GM21723 (cell line): ENCODE results near the gene SYNPO2L.

Experiments
- ATAC-seq: cut with Tn5 transposase; IDR thresholded peaks from one replicate; pipeline ENCODE4 v1.9.1; 2021; ENCODE audit warnings: mild to moderate bottlenecking, moderate library complexity; ENCODE audit not compliant: unreplicated experiment

SYNPO2L gene

DNA sequence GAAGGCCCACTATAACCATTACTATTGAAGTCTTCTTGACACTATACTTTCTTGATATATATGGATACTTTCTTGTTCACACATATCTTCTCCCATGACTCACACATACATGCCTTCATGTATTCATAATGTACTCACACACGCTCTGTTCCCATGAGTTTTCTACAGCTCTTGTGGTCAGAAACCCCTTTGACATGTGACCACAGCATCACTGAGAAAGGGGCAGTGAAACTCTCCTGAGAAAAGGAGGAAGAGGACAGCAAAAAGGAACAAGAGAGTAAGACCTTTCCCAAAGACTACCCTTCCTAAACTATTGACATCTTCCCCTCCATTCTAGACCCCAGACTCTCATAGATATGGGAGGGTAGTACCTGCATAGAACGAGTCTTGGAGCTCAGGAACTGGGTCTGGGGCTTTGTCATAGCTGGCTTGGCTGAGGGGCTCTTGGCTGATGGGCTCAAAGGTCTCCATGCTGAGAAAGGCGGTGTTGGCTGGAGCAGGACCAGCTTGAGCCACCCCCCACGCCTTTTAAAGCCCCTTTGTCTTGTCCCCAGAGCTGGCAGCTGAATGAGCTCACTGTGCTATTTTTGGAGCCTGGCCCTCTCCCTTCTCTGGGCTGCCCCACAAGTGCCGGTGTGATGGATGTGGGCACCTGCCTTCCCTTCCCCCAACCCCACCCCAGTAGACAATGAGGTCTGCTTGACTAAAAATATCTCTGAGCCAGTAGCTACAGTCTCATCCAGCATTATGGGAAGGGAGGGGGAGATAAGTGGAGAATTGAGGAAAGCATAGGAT is 5.1 kb downstream of the SYNPO2L start:
- ATAC-seq: no peak

DNA sequence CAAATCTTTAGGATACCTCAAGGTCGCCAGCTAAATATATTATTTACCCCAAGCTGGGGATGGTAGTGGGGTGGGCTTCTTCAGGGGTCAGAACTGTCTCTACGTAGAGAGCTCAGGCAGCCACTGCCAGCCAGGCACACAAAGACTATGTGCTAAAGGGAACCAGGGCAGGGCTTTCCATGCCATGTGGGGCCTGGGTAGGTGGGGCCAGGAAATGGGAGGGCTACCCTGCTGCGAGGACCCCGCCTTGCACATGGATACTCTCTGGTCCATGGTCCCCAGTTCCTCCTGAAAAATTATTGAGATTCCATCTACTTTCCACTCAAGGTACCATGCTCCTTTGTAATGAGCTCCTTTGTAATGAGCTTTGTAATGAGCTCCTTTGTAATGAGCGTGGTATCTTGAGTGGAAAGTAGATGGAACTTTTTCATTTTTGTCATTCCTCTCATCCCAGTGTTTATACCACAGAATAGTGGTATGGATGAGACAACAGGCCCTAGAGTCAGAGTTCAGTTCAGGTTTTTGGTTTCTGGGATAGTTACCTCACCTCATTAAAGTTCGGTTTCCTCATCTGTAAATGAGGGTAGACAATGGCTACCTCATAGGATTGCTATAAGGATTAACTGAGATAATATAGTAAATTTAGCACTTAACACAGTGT is 5.8 kb downstream of the SYNPO2L start:
- ATAC-seq: no peak

DNA sequence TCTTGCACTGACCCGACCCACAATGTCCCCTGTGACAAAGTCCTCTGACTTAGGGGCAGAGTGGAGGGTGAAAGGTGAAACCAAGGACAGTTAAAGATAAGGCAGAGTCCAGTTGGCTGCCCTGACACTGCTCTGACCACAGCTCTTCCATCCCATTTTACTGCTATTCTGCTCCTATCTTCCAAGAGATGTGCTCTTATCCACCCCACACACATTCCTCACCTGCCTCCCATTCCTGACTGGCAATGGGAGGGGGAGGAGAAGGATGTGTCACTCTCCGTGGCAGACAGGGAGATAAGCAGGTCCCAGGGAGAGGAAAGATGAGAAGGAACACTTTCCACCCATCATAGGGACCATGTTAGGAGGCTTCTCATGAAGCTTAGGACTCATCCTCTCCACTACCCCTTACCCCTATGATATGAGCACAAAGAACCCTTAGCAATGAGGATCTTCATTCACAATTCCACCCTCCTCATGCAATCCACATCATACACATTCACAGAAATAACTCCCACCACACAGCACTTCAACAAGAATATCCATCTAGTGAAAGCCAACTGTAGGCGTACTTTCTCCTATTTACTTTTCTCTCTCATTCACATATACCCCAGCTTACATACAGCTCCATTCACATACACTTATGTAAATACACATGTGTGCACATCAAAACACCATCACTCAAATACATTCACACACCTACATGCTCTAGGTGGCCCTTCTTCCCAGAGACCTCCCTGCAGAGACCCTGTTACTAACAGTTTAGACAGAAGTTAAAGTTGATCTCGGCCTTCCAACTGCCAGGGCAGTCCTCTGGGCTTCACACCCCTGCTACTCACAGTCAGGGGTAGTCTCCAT is 6.6 kb downstream of the SYNPO2L start:
- ATAC-seq: no peak

DNA sequence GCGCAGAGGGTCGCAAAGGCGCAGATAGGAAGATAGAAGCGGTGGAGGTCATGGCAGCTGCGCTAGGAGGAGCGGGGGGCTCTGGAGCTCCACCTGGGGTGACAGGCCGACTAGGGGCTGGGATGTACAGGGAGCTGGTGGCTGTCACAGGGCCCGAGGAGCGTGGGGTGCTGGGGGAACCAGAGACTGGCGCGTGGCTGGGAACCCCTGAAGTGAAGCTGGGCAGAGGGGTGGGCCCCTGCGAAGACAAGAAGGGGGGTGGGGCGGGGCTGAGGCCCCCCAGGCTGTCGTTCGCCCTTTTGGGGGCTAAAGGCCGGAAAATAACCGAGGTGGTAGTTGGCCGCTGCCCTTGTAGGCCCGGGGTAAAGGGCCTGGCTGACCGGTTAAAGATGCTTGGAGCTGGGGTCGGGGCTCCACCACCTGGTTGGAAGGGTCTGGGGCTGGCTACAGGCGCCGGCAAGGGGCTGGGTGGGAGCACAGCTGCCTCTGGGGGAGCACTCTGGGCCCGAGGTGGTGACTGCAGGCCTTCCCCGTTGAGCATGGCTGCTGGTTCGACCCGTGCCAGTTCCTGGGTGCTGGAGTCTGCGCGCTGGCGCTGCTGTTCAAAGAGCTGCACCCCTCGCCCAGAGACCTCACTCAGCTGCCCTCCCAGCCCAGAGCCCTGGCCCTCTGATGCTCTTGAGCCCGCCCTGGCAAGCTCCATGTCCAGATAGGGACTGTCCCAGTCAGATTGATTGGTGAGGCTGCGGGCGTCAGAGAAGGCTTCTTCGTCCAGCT is 7.8 kb downstream of the SYNPO2L start:
- ATAC-seq: no peak

DNA sequence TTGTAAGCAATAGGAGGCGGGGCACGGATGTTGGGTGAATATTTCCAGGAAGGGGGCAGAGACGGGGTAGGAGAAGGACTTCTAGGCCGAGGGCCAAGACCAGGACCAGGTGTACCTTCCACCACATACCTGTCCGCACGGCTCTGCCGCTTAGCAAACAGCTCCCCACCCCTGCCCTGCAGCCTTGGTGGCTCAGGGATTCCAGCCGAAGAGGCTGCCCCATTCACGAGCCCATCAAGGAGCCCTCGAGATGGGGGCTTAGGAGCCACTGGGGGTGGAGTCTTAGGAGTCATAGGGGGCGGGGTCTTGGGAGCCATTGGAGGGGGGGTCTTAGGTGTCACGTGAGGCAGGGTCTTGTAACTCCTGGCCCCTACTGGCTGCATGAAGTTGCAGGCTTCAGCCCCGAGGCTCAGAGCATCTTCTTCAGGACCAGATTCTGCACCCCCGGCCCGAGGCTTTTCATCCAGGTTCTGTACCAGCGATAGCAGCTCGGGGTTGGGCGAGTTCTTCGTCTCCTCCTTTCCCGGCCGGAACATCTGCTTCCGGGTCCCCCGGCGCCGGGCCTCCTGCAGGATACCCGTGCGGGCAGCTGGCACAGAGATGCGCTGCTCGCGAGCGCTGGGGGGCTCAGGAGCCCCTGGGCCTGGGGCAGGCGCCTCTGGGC is 8.5 kb downstream of the SYNPO2L start:
- ATAC-seq: no peak

DNA sequence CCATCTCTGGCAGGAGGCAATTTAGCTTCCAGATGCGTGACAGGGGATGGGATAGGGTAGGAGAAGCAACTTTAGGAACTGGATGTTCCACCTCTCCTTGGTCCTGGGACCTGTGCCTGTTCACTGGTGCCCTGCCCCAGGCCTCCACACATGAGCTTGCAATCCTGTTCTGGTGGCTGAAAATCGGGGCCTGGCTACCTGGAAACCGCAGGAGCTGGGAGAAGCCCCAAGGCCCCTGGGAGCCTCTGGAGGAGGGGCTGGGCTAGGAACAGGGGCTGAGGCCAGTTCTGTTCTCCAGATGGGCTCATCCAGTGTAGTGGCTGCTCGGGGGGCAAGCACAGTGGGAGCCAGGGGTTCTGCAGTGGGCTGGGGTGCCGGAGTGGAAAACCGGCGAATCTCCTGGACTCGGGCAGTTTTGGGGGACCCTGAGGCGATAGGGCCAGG is 9.2 kb downstream of the SYNPO2L start:
- no peak for ATAC-seq

DNA sequence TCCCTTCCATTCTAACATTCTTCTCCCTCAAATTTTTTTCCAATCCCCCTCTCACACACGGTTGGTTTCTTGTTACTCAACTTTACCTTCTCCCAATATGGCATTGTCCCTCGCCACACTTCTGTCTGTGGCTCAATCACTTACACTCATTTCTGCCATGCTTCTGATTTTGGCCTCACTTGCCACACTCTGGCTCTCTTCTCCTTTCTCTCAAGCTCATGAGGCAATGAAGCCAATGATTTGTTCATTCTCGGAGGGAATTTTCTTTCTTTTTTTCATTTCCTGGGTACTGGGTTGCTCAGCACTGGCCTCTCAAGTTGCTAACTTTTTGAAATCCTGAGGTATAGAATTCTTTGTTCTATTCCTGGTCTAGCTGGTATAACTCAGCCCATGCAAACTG is 10.6 kb downstream of the SYNPO2L start:
- no peak for ATAC-seq

DNA sequence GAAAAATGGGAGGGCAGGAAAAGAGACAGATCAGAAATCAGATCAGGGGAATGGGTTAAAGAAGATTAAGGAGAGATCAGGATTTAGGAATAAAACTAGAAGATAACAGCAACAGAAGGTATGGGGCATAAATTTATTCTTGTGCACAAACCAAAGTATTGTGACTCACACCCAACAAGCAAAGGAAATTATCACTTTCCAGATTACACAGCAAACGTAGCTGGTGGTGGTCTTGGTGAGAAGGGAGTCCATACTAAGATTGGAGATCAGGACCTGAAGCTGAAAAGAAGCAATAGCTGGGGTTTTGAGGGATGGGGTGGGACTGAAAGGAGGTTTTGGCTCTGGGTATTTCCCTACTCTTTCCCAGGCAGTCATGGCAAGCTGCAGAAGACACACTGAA is 11.1 kb downstream of the SYNPO2L start:
- no peak for ATAC-seq

DNA sequence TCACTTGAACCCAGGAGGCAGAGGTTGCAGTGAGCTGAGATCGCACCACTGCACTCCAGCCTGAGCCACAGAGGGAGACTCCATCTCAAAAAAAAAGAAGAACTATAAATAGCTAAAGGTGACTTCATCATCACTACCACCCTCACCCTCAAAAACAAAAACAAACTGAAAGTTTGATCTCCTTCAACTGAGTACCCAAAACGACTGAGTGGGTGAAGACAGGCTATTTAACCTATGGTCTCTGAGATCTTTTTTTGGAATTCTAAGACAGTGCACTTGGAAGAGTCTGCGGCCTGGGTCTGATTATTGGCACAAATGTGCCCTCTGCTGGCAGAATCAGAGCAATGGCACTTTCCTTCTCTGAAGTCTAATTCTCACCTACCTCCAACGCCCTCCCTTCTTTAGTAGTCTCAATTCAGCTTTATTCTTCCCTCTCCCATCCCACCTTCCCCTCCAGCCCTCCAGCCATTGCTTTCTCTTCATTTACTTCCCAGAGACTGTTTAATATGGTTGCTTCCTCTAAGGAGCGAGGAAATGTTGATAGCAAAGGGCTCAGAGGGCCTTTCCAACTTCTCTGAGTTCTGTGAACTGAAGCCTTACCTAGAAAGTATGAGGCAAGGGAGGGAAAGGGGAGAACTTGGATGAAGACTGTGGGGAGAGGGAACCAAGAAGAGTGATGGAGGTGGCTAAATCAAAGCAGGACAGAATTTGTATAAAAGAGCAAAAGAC is 11.7 kb downstream of the SYNPO2L start:
- ATAC-seq: peak; percentile 62

DNA sequence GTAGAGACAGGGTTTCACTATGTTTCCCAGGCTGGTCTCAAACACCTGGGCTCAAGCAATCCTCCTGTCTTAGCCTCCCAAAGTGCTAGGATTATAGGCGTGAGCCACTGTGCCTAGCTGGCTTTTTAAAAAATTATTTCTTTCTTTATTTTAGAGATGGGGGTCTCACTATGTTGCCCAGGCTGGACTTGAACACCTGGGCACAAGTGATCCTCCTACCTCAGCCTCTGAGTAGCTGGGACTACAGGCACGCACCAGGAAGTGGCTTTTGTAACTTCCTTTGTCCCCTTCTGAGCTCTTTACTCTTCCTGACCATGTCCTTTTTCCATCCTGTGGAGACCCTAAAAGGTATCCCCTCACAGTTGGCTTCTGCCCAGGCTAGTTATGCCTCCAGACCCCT is 12.5 kb downstream of the SYNPO2L start:
- ATAC-seq: no peak

DNA sequence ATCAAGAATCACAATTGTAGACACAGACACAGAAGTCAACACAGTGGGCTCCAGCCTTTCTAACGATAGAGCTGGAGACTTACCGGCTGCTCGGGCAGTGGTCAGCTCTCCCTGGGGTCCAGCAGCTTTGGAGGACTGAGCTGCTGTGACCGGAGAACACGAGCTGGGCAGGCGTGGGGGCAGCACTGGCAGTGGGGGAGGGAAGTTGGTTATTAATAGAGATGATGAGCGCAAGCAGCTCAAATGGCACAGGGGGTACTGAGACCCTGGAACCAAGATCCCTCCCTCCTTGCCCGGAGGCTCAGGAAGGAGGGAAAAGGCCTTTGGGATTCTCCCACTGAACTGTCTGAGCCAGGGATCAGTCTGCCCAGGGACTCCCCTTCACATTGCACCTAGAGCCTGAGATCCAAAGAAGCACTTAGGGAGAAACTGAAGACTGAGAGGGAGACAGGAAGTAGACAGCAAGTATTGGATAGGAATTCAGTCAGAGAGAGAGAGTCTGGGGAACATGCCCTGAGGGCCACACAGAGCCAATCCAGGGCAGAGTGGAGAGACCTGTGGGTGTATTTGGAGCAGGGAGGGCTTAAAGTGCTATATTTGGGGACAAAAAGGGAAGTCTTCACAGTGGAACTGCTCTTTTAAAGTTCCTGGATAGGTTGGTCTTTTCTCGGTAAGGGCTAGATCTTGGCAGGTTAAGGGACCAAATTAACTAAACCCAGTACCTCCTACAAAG is 14.3 kb downstream of the SYNPO2L start, which contains the start of gene MYOZ1:
Gene MYOZ1, minus strand, starts transcription at position 147 of the 733 bp plus-strand sequence. CDS start 1,457 bp downstream, outside the sequence.
- ATAC-seq: no peak

DNA sequence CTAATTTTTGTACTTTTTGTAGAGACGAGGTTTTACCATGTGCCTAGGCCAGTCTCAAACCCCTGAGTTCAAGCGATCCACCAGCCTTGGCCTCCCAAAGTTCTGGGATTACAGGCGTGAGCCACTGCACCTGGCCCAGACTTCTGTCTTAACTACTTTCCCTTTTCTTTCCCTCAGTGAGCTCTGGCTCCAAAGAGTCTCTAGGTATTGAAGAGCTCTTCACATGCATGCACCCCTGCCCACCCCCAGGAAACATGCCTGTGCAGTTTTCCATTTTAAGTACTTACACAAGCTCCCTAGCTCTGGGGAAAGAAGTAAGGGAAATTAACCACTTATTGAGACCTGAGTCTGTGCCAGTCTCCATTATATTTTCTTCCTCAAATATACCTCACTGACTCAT is 16.5 kb downstream of the SYNPO2L start:
- no peak for ATAC-seq

DNA sequence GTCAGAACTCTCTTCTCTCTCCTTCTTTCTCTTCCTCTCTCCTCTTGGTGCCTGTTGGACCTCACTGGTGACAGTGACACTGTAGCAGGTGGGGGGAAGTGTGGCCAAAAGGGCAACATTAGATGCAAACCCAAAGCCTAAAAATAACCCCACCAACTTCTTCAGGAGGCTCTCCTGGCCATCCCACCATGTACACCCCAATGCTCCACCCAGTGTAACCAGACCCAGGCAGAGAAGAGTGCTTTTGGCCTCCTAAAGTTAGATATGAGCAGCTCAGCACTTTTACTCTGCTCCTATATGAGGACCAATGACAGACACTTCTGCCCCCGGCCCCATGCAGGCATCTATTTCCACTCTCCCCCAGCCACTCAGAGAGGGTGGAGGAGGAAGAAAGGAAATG is 20.0 kb downstream of the SYNPO2L start:
- ATAC-seq: no peak

DNA sequence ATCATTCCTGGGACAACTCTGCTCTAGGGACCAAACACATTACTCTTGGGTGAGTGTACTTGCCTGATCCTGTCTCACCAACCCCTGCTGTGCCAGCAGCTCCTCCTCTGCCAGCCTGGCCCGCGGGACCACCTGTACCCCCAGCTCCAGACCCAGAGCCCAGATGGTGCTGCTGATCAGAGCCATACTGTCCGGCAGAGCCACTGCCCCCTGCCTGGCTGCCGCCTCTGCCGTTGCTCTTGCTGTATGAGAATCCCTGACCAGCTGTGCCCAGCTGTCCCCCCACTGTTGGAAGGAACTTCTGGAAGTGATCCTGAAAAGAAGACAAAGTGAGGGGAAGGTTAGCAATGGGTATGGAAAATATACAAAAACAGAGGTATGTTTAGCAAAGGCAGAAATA is 21.4 kb downstream of the SYNPO2L start:
- no peak for ATAC-seq

DNA sequence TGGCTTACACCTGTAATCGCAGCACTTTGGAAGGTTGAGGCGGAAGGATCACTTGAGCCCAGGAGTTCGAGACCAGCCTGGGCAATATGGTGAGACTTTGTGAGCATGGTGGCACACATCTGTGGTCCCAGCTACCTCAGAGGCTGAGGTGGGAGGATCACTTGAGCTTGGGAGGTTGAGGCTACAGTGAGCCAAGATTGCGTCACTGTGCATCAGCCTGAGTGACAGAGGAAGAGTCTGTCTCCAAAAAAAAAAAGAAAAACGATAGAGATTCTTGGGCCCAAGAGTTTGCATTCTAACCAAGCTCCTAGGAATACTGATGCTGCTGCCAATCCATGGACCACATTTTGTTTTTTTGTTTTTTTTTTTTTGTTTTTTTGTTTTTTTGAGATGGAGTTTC is 26.7 kb downstream of the SYNPO2L start:
- no peak for ATAC-seq

DNA sequence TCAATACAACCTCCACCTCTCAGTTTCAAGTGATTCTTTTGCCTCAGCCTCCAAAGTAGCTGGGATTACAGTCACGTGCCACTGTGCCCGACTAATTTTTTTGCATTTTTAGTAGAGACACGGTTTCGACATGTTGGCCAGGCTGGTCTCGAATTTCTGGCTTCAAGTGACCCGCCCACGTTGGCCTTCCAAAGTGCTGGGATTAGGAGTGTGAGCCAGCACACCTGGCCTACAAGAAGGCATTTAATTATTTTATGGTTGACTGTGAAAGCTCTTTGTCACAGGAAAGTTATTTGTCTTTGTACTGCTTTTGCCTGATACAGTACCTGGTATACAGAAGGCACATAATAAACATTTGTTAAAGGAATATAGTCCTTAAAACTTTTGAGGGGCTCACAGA is 27.4 kb downstream of the SYNPO2L start:
- ATAC-seq: no peak

DNA sequence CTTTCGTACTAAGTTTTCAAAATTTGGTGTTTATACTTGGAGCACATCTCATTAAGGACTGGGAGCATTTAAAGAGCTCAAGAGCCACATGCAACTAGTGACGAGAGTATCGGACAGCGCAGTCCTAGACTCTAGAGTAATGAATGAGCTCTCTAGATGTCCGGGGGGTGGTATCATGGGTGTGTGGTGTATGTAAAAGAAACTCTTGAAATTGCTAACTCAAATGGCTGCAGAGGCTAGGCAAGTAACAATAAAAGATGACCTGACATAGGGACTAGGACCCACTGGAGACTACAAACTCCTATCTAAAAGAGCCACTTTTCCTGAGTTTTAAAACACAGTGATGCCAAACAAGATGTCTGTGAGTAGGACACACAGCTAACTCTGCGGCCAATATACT is 28.5 kb downstream of the SYNPO2L start:
- no peak for ATAC-seq

DNA sequence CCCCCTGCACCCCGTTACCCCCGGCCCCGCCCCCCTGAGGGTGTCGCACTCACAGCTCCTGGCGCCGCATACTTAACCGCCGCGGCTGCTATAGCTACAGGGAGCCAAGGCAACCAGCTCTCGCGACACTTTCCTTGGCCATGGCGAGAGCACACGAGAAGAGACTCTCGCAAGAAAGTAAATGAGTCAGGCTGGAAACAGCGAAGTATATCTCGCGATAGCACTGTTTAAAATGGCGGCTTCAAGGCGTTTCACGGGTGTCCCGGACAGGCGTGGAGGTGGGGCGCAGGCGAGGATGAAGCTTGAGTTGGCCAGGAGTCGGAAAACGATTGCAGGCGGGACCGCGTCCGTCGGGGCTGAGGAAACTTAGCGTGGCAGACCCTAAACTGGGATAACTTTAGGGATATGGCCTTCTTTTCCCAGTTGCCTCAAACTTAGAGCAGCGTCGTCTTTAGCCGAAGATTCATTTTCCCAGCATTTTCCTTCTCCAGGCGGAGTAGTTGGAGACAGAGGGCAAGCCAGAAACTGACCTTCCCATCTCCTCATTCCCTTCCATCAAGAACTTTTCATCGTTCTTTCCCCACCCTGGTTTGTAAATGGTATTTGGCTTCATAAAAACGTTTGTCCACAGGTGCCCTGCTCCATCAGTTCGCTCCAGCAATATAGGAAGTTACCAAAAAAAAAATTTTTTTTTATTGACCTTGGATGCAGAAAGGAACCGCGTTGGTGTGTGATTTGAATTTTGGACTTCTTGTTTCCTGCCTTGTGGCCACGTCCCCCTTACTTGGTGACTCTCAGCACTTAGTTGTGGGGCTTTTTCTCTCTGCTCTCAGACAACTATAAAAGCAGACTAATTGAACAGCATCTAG is 29.7 kb downstream of the SYNPO2L start:
- peak; percentile 96 for ATAC-seq
